HG03432 (cell line): ENCODE measurements around the gene GRIN3A.
"Not testable (repeated sequence)": the region's sequence is repeated elsewhere in the genome, so short reads cannot be mapped to it uniquely, and the experiment has no call there.

Experiments
- ATAC-seq: cut with Tn5 transposase; IDR thresholded peaks from one replicate; pipeline ENCODE4 v1.9.1; 2021; ENCODE audit warnings: mild to moderate bottlenecking, moderate library complexity; ENCODE audit not compliant: unreplicated experiment

GRIN3A gene

DNA sequence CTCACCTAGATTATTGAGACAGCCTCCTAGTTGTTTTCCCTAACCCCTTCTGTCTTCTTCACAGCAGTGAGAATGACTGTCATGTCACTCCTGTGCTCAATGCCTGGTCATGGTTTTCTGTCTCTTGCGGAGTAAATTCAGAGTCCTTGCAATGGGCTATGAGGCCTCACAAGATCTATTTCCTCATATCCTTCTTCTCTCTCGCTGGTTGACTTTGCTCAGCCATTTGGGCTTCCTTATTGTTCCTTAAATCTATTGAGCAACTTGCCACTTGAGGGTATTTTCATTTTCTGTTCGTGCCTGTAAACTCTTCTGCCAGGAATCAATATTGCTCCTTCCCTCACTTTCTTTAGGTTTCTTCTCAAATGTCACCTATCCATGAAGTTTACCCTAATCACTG is 152.7 kb downstream of the GRIN3A start:
- no peak for ATAC-seq

DNA sequence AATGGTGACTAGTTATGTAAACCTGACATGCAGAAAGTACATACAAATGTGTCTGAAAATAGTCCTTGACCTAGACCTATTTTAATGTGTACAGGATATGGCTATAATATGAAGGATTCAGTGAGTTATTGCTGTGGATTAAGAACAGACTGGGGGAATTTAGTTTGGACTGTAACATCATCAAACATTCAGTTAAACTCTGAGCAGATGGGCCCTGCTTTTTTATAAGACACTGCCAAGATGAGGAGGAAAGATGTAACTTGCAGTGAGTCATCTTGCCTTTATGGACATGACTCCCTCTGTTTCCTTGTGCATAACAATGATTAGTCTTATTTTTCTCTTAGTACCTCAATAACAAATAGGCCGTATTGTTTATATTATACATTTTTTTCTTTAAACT is 155.9 kb downstream of the GRIN3A start:
- ATAC-seq: no peak

DNA sequence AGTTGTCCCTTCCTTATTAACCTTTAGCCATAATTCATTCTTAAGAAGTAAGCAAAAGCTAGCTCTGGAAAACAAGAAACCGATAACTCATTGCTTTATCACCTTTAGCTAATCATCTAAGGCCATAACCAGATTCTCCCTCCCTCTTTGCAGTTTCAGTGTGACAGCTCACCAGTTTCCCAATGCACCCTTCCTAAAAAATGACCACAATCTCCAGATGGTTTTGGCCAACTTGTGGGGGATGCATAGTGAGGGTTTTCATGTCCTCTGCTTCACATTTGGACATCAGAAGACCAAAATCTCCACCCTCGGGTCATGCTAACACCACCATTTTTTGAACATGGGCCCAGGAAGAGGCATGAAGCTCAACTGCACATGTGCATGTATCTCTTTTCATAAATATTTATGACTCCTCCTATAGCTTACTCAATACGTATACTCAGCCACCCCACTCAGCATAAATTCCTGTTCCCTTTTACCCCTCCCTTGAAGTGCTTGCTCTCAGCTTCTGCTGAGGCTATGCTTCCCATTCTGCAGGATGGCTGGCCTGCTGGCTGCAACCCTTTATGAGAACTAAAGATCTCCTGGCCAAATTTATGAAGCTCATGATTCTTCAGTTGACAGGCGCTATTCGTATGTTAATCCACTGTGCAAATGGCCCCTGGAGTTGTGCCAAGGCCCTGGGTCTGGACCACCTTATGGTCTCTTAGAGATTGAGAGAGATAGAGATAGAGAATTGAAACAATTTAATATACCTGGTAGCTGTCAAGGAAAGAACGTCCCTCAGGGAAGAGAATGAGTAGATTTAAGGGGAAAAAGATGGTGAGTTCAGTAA is 158.5 kb downstream of the GRIN3A start:
- ATAC-seq: no peak

DNA sequence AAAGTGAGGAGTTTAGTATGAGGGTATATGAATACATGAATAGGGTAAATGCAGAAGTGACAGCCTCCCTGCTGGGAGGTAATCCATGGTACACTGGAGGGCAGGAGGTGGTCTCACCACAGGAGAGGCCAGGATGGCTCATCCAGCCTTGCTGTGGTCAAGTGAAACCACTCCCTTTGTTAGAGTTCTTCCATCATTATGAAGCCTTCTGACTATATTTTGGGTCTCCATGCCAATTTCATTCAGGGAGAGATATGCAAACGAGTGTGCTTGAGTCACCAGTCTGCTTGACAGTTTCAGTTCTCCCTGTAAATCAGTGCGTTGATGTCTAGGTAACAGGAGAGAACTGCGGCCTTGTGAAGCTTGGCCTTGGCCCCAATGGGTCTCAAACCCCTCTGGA is 160.1 kb downstream of the GRIN3A start:
- ATAC-seq: peak; percentile 84

DNA sequence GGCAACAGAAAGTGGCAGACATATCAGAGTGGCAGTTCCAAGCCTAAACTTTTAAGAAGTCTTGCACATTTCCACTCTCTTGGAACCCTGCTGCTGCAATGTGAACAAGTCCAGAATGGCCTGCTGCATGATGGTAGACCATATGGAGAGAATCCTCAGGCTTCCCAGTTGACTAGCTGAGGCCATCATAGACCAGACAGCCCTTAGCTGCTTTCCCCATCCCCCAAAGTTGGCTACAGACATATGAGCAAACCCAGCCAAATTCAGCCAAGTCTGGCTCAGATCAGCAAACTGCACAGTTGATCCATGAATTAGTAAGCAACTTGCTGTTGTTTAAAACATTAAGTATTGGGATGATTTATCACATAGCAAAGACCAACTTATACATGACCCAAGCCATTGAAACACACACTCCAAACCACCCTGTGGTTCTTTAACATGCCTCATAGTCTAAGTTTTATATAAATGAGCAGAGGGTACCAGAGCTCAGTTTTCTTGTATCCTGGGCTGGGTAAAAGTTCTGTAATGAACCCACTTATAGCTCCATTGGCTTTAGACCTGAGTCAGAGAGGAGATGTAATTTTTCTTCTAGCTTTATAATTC is 163.6 kb downstream of the GRIN3A start:
- no peak for ATAC-seq

DNA sequence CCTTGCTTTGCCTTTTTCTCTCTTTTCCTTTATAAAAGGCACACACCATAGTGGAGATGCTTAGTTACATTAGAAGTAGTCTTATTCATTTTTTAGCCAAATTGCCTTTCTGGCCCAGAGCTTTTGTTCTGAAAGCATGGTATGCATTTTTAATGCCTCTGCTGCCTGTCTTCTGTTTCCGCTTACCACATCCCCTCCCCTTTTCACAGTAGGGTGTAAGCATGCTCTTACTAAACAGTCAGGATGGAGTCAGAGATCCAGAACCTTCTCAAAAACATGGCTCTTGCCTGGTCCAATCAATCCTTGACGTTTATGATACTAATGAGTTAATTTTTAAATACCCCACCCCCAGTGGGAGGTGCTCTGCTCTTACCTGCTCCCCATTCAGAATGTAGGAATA is 166.1 kb downstream of the GRIN3A start:
- no peak for ATAC-seq

DNA sequence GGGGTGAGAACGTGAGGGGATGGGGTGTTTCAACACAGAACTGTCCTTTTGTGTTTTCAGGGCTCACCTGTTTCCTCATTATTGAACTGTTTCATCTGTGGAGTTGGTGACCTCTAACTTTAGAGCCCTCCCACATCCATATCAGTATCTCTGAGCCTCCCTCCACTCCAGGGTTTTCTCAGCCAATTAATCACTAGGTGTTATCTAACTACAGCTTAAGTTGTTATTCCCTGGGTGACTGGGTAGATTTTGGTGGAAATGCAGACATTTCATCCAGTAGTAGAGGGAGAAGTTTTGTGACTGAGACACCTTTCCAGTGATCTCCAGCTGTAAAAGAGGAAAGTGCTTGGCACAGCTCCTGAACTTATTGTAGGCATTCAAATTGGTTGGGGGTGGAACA is 167.3 kb downstream of the GRIN3A start:
- no peak for ATAC-seq

DNA sequence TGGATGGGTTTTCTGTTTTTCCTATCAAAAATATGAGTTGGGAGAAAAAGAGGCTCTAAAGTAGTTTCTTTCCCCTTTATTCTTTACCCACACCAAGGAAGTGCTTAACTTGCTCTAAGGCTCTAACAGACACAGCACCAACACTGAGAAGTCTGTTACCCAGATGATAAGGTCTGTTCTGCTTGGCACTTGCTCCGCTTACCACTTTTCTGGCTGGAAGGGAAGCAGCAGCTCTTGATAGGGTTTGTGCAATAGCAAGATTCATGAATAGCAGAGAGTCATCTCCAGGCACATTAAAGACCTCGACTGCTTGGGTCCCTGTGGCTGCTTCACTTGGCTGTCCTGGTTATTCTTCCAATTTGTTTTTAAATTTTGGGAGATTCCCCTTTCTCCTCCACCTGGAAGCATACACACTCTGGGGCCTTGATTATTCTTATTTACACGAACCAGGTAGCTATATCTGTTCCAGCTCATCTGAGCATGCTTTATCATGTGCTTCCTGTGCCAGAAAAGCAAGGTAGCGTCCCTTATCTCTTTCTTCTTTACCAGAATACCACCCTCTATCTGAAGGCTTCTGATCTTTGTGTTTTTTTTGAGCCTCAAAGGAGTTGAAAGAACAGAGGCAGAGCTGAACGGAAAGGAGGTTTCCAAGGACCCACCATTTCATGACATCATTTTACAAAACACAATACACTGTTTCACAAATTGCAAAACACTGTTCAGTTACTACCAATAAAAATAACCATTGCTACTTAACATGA is 168.5 kb downstream of the GRIN3A start:
- ATAC-seq: no peak

DNA sequence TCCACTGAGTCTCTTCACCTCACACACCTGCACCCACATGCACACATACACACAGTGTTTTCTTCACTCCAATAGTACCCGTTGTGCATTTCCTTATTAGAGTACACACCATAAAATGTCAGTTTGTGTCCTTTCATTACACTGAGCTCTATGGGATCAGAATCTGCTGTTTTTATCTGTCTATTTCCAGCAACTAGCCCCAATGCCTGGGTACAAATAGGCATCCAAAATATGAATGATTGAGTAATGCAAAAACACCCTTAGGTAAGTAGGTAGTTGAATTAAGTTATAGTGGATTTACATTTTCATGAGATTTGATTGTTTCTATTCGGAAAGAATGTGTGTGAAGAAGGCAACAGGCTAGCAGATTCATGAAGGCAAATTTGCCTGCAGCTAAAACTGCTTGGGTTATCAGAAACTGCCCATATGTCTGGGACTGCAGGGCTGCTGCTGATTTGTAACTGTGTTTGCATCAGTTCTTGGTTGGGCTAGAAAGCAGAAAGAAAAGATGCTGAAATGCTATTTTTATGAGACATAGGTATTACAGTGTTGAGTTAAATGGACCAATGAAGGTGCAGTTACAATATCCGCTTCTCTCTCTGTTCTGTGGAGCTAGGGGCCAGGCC is 170.6 kb downstream of the GRIN3A start:
- no peak for ATAC-seq

DNA sequence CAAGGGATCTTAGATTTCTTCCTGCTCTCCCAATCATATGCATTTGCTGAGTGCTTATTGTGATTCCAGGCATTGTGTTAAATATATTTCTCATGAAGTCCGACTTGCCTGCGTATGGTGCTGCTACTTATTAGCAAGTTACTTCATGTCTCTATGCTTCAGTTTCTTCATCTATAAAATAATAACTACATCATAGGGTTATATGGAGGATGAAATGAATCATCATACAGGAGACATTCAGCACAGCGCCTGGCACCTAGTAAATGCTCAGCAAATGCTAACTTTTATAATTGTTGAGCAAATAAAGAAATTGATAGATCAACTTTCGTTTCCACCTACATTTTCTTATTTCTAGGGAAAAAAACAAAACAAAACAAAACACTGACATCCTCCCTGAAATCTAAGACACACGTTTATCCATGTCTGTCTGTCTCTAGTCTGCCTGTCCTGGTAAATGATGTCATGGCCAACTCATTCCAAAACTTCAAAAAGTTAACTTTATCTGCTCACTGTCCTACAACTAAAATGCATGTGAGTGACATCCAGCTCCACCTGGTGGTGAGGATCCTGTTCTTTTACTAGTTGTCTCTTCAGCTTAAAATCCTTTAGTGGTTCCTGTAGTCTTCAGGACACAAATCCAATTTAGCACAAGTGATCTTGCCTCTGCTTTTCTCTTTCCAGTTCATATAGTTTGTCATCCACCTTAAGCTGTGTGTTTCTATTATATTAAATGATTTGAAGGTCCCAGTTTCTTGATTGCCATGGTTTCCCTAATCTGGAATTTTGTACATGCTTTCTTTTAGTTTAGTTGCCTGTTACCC is 171.3 kb downstream of the GRIN3A start:
- peak; percentile 85 for ATAC-seq

DNA sequence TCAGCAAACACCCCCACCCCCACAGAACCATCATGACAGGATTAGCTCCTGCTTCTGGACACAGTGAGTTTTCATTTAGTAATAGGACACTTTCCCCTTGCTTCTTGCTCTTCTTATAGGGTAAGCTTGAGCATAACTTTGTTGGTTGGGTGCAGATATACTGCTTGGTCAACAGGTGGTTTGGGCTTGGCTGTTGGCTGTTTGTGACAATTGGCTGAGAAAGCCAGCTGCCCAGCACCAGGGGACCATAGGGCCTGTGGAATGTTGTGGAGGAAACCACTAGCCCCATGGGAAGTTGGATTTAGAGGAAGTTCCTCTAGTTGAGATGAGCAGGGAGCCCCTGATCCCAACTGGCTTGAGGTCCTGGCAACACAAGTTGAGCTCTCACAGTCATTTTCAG is 174.2 kb downstream of the GRIN3A start:
- no peak for ATAC-seq

DNA sequence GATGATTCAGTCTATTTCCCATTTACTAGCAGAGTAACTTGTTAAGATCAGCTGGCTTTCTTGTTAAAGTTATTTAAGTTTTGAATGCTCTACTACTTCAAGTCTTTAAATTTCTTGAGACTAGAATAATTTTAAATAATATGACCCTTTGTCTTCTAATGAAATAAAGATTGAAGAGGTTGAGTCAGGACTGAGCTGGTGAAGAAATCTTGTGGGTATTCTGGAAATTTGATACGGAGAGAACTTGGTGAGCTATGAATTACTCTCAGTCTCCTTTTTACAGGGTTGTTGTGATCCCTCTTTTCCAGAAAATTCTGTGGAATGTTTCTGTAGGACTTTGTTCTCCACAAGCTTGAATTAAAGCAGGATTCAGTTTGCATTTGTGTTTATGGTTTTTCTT is 175.5 kb downstream of the GRIN3A start:
- ATAC-seq: no peak

DNA sequence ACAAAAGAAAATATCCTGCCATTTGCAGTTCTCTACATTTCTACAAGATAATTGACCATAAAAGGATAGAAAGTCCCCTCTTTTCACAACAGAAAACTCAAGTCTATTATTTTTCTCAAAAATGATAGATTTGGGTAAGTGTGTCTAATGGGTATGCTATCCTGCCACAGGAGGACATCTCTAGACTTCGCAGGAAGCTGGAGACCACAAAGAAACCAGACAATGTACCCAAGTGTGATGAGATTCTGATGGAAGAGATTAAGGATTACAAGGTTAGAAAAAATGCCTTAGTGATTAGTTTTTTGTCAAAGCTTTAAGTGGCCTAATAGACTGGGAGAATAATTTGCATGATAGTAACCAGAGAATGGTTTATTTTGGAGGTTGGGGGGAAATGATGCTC is 176.7 kb downstream of the GRIN3A start:
- ATAC-seq: no peak

DNA sequence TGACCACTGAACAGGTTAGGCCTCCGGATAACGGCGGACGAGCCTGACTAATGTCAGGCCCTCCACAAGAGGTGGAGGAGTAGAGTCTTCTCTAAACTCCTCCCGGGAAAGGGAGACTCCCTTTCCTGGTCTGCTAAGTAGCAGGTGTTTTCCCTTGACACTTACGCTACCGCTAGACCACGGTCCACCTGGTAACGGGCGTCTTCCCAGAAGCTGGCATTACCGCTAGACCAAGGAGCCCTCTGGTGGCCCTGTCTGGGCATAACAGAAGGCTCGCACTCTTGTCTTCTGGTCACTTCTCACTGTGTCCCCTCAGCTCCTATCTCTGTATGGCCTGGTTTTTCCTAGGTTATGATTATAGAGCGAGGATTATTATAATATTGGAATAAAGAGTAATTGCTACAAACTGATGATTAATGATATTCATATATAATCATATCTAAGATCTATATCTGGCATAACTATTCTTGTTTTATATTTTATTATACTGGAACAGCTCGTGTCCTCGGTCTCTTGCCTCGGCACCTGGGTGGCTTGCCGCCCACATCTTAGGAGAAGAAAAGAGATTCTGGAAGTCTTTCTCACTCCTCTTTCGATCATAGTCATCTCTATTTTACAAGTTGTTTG is 188.9 kb downstream of the GRIN3A start:
- ATAC-seq: not testable (repeated sequence)

DNA sequence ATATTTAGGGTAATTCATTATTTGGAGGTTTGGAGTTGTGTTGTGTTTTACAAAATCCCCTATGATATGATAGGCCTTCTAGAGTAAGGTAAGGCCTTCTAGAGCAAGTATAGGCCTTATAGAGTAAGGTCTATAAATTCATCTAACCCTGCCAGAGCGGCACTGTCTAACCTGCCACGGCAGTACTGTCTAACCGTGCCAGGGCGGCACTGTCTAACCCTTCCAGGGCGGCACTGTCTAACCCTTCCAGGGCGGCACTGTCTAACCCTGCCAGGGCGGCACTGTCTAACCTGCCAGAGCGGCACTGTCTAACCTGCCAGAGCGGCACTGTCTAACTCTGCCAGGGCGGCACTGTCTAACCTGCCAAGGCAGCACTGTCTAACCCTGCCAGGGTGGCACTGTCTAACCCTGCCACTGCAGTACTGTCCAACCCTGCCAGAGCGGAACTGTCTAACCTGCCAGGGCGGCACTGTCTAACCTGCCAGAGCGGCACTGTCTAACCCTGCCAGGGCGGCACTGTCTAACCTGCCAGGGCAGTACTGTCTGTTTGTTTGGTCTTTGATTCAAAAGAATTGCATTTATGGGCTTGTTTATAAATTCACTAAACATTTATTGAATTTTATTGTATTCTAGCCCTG is 195.2 kb downstream of the GRIN3A start:
- ATAC-seq: no peak

DNA sequence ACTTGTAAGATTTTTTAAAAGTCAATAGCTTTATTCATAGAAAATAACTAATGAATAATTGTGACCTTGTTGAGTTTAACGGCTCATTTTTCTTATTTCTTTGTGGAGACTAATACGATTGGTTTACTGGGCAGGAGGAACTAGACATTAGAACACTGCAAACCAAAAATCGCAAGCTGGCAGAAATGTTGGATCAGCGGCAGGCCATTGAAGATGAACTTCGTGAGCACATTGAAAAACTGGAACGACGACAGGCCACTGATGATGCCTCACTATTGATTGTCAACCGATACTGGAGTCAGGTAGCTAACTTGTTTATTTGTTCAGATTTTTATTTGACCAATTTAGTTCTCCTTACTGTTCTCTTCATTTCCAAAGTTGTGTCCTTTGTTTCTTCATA is 198.4 kb downstream of the GRIN3A start:
- no peak for ATAC-seq

DNA sequence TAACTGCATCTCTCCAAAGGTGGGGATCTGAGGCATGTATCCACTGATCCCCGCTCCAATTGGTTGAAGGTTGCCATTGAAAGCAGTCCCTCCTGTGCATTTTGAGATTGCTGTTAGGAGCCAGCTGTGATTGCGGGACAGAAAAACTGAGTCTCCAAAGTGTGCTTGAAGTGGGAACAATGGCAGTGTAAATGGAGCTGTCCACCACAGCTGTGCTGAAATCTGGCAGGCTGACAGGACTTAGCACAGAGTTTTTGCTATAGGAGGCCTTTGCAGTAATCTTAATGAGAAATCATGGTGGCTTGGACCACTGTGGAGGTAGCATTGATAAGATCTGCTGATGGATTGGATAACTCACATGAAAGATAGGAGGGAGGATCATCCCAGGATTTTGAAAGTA is 201.5 kb downstream of the GRIN3A start:
- no peak for ATAC-seq

DNA sequence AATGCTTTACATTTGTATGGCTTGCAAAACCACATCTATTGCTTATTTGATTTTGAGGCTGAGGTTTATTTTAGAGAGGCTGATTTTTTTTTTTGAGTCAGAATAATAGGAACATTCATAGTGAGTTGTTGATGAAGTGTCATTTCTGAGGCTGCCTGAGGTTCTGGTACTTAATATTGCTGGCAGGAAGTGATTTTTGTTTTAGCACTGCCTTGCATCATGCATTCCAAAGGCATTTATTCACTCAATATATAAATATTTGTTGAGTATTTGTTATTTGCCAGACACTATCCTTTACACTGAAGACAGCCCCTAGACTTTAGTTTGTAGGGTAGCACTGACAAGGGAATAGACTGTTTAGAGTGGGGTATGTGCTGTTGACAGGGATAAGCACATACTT is 202.1 kb downstream of the GRIN3A start:
- ATAC-seq: no peak

DNA sequence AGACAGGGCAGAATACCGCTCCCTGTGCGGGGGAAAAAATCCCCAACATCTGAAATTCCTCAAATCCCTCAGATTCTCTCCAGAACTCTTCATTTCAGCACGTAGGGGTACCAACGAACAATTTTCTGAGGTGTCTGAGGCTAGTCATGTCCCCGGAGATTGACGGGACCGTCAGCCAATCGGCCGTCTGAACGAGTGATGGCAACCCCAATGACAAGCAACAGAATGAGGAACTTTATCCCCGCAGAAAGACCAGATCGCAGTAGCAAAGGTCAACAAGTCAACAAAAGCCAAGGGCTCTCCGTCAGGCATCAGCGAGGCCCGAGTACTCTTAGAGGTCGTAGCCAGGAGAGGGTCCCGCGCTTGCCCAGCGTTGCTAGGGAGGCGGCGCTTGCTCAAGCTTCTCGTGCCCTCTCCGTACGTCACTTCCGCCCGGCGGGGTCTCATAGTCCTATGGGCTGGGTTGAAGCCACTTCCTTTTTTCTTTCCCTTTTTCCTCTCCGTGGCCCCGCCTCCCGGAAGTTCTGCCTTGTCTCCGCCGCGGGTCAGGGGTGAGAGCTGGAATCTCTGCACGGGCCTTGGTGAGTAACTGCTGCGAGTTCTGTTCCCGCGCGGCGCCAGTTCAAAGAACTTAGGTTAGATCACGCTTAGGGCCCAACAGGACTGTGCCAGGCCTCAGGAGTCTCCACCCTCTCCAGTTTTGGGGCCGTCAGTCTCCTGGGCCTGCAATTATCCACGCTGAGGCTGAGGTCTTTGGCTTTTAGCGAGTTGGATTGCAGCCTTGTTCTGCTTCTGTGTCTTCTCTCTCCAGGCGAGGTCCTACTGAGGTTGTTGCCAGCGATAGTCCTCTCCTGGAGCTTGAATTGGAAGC is 204.9 kb downstream of the GRIN3A start, which contains the start of gene RNF20:
TSS of gene RNF20 (plus strand) at position 520 of the 871 bp plus-strand sequence. CDS start 1,571 bp downstream, outside the sequence.
- peak; percentile 99 for ATAC-seq
